Ramos (cell line): ENCODE data around the gene MYD88.

Experiments used
- in situ Hi-C: fragments of 300-500 bp; cut with MboI; formaldehyde crosslinking; loops from one replicate; pipeline ENCODE4 v1.14.3; 2022; ENCODE audit warnings: low sequenced_read_pairs; ENCODE audit not compliant: unreplicated experiment

The MYD88 gene

DNA sequence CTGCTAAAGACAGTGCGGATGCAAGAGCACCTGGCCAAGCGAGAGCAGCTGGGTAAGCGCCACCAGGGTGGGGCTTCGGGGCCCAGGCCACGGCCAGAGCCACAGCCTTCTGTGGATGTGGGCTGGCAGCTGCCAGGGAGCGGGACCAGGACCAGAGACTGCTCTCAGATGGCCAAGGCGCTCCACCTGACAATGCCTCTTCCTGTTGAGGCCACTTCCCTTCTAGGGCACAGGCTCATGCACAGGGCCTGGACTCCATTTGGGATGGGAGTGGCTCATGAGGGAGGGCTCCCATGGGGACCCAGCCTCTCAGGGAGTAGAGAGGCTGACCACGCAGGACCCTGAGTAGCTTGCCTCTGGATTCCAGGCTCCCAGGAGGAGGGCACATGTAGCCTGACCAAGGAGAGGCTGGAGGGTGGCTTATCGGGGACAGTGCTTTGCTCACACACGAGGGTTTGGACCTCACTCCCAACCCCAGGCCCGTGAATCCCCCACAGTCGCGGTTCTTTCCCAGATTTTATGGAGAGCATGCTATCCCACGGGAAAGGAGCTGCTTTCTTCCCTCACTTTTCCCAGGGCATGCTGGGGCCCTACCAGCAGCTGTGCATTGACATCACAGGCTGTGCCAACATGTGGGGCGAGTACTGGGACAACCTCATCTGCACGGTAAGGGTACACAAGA is 26.6 kb upstream of the MYD88 start:
- in situ Hi-C loops = no loop called here

DNA sequence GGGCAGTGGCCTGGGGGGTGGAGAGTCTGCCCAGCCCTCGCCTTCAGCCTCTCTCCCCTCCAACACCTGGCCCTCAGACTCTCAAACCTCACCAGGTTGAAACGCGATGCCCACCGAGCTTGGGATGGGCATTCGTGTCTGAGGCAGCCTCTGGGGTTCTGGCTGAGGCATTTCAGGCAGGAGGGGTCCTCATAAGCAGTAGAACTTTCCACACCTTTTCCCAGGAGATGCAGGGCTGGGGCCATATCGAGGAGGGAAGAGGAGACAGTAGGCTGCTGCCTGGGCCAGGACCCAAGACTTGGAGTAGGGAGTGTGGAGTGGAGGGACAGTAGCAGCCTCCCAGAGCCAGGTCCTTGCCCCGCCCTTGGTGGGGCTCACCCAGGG is 26.1 kb upstream of the MYD88 start:
- in situ Hi-C loops = no loop called here

DNA sequence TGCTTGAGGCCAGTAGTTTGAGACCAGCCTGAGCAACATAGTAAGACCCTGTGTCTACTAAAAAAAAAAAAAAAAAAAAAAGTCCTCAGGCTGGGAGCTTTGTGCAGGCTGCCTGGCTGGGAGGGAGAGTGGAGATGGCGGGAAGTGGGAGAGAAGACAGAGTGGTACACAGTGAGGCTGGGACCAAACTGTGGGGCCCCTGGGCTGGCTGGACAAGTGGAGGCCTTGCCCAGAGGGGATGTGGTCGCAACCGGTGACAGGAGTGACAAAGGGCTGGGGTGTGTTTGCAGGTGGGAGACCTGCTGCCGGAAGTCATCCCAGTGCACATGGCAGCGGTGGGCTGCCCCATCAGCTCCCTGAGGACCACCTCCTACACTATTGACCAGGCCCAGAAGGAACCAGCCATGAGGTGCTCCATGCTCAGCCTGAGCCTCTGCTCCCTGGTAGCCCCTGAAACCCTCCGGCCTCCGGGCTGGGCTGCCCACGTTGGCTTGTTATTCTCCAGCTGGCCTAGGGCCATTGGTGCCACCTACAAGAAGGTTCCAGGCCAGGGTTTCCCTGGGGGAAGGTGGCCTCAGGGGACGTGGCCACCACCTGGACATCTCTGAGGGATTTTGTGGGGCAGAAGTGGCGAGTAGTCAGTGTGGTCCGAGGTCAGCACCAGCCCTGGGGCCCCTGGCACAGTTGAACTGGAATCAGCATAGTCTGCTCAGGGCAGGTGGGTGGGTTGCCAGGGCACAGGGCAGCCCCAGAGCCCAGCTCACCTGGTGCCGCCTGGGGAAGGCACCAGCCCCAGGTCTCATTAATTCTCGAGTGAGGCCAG is 24.2 kb upstream of the MYD88 start:
- in situ Hi-C loops = no loop called here

DNA sequence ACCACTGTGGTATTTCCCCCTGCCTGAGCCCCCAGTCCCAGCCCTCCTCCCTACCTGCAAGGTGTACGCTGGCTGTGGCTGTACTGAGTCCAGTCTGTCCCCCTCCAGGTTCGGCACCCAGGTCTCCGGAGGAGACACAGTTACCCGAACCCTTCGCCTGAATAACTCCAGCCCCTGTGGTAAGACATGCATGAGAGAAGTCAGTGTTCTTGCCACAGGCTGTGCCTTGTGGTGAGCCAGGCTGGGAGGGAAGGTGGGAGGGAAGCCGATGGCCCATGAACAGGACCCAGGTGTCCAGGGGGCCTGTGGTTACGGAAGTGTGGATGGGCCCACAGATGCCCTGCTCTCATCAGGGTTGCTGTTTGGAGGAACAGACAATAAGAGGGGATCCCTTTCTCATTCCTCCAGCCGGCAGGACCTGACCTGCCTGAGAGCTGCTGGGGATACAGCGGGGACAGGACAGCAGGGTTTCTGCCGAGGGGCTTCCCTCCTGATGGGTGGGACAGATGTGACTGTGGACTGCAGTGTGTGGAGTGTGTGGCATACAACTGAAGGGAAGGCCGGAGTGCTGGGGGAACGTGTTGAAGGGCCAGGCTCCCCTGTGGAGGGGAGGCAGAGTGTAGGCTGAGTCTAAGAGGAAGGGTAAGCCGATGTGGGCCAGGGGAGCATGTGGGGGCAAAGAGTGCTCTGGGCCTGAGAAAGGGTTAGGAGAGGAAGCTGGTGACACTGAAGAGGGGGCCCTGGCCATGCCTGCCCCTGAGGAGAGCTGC is 23.4 kb upstream of the MYD88 start:
- in situ Hi-C loops = loop anchor here (5.0 kb wide), 1 partner anchor 367 kb away; no protein-coding TSS in a partner anchor

DNA sequence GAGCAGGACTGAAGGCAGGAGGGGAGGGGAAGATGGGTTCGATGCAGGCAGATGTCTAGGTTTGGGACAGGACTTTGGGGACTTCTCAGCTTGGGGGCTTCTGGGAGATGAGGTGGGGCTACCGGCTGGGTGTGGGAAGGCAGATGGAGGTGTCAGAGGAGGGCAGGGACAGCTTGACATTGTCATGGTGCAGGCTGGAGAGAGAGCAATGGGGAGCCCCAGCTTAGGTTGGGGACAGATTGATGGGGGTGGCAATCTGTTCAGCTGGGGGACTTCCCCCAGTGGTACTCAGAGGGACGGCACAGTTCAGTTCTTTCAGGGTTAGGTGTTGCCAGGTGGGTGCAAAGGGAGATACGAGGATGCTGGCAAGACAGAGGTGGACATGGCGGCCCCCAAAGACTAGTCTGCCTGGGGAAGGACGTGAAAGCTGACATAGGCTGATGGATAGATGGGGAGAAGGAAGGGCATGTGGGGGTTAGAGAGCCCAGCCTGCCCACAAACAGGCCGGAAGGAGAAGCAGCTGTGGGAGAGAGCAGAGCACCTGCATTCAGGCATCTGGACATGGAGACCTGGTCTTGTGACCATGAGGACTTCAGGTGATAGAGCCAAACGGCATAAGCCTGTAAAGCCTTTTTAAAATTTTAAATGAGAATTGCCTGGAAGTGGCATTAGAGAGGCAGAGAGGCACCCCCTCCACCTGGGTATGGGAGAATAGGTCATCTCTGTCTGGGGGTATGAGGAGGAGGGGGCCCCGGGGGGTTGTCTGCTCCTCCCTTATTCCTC is 22.6 kb upstream of the MYD88 start:
- in situ Hi-C loops = loop anchor here (5.0 kb wide), 1 partner anchor 366 kb away; no protein-coding TSS in a partner anchor

DNA sequence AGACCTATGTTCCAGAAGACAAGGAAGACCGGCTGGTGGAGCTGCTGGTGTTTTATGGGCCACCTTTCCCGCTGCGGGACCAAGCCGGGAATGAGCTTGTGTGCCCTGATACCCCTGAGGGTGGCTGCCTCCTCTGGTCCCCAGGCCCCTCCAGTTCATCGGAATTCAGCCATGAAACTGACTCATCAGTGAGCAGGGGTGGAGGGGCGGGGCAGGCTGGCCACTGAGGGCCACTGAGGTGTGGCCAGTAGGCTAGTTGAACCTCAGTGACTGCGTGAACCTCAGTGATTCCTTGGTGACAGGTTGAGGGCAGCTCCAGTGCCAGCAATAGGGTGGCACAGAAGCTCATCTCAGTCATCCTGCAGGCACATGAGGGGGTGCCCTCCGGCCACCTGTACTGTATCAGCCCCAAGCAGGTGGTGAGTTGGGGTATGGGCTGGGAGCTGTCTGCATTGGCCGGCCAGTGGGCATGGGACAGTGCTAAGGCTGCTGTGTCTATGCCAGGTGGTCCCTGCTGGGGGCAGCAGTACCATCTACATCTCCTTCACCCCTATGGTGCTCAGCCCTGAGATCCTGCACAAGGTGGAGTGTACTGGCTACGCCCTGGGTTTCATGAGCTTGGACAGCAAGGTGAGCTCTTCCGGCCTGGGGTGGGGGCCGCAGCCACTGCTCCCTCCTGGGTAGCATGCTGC is 21.8 kb upstream of the MYD88 start:
- in situ Hi-C loops = loop anchor here (5.0 kb wide), 1 partner anchor 366 kb away; no protein-coding TSS in a partner anchor

DNA sequence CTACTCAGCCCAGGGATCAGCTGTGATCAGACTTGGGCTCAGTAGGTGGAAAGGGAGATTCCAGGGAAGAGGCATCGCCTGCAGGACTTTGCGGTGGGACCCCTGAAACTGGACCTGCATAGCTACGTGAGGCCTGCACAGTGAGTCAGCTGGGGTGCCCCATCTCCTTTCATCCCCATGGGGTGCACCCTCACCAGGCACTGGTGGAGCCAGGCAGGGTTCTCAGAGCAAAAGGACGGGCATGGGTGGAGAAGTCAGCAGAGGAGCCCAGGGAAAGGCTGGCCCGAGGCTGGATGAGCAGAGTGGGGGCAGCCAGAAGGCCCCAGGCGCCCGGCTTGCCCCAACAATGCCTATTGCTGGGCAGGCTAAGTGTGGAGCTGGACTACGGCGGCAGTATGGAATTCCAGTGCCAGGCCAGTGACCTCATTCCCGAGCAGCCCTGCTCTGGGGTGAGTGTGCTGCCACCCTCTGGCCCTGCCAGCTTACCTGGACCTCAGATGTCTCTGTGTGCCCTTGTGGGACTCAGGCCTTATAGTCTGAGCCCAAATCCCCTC is 21.2 kb upstream of the MYD88 start:
- in situ Hi-C loops = loop anchor here (5.0 kb wide), 1 partner anchor 365 kb away; no protein-coding TSS in a partner anchor

DNA sequence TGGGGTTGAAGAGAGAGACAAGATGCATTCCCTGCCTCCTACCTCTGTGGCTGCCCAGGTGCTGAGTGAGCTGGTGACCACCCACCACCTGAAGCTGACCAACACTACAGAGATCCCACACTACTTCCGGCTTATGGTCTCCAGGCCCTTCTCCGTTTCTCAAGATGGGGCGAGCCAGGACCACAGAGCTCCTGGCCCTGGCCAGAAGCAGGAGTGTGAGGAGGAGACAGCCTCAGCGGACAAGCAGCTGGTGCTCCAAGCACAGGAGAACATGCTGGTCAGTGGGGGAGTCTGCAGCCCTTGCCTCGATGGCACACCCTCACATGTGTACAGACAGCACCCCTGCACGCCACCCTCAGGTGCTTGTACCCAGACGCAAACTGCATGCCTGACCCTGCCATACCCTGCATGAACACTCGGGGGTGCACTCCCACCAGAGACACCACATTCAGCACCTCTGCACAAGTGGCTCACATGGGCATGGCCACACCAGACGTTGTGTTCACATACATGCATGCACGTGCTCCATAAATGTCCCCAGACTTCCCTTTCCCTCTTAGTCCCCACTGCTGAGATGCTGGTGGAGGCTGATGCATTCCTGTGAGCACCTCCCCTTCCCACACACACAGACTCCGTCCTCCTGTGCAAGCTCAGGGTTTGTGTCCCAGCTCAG is 20.6 kb upstream of the MYD88 start:
- in situ Hi-C loops = loop anchor here (5.0 kb wide), 1 partner anchor 364 kb away; no protein-coding TSS in a partner anchor

DNA sequence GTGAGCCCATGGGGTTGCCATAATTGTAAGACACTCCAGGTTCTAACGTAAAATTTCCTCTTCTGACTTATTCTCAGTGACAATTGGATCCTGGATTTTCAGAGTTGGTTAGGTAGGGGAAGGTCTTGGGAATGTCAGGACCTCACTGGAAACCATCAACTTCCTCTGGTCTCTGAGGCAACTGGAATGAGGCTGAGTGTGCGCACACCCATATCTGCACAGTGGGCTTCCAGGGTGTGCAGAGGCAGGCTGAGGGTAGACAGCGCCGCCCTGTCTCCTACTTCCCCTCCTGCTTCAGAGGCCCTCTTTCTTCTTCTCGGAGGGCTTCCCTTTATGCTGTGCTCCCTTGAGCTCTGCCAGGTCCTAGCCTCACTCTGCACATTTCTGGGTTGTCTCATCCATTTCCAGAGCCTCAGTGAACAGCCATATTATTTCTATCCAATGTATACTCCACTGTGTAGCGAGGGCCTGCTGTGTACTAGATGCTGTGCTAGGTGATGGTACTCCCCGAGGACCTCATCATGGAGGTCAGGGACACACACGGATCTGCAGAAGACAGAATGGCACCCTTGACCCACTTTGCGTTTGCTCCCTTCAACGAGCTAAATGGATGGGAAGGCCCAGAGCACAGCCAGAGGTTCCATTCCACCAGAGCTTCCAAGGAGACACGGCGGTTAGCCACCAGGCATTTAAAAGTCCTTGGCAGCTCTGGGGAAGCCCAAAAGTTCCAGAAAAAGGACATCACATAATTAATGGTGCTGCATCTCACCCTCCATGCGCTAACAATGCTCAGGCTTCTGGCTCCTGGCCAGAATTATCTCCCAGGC is 19.8 kb upstream of the MYD88 start:
- in situ Hi-C loops = loop anchor here (5.0 kb wide), 1 partner anchor 364 kb away; no protein-coding TSS in a partner anchor

DNA sequence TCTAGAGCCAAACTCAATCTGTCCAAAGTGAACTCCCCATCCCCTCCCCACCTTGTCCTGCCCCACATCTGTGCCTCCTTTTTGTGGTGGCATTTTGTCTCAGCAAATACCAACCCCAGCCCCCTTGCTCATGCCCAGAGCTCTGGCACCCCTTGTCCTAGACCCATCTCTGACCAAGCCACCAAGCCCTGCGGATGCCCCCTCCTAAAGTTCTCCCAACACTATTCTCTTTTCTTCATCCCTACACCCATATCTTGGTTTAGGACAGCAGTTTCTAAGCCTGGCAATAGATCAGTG is 19.3 kb upstream of the MYD88 start:
- in situ Hi-C loops = loop anchor here (5.0 kb wide), 1 partner anchor 363 kb away; no protein-coding TSS in a partner anchor

DNA sequence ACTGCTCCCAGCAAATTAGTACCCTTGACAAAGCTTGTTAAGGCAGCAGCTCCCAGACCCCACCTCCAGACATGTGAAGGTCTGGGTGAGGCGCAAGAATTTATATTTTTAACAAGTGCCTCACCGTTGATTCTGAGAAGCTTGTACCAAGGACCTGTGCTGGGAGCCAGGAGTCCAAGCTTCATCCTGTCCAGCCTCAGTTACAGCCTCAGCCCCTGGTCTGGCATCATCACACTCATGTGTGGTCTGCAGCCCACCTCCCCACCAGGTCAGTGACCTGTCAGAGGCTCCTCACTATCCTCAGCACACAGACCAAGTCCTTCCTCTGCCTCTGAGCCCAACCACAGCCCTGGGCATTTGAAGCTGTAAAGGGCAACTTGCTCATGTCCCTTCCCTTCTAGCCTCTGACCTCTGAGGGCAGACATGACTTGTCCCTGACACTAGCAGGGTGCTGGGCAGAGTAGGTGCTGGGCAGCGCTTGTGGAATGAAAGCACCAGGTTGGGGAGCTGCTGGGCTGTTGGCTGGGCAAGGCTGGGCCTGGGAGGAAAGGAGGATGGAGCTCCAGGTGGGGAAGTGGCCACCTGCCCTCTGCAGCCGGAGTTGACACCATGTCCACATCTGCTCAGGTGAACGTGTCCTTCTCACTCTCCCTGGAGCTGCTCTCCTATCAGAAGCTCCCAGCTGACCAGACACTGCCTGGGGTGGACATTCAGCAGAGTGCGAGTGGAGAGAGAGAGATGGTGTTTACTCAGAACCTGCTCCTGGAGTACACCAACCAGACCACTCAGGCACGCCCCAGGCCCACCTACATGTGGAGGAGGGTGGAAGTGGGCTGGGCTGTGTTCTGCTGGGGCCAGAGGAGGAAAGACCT is 18.4 kb upstream of the MYD88 start:
- in situ Hi-C loops = loop anchor here (5.0 kb wide), 1 partner anchor 362 kb away; no protein-coding TSS in a partner anchor

DNA sequence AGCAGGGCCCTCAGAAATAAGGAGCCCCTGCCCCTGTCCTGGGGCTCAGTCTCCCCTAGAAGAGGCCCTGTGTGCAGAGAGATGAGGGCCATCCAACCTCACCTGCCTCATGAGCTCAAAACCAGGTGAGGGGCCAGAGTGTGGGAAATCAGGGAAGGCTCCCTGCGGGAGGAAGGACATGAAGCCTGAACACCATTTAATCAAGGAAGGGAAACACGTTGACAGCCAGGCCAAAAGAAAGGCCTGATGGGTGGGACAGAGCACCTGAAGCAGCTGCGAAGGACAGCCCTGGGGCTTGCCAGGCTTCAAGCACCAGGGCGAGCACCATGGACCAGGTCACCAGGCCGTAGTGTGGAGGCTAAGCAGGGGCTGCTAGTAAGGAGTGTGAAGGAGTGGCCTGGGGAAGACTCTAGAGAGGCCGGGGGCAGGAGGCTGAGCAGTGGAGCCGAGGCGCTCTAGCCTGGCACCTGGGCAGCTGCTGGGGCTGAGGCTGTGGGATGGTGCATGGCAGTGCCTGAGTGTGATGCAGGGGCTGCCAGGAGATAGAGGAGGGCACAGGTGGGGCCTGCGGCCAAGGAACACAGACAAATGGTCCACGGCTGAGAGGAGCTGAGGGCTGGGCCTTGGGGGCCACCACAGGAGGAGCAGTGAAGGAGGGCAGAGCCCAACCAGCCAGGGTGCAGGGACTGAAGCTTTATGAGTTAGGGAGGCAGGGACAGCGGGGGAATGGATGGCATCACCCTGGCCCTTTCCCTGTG is 17.6 kb upstream of the MYD88 start:
- in situ Hi-C loops = no loop called here

DNA sequence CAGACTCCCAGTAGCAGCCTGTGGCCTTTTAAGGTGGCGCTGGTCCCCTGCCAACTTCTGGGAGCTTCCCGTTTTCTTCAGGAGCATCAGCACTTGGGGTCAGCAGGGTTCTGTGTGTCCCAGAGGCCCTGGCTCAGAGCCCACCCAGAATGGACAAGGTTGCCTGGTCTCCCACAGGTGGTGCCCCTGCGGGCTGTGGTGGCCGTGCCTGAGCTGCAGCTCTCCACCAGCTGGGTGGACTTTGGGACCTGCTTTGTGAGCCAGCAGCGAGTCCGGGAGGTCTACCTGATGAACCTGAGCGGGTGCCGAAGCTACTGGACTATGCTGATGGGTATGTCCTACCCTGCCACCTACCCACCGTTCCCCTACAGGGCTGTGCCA is 17.0 kb upstream of the MYD88 start:
- in situ Hi-C loops = no loop called here

DNA sequence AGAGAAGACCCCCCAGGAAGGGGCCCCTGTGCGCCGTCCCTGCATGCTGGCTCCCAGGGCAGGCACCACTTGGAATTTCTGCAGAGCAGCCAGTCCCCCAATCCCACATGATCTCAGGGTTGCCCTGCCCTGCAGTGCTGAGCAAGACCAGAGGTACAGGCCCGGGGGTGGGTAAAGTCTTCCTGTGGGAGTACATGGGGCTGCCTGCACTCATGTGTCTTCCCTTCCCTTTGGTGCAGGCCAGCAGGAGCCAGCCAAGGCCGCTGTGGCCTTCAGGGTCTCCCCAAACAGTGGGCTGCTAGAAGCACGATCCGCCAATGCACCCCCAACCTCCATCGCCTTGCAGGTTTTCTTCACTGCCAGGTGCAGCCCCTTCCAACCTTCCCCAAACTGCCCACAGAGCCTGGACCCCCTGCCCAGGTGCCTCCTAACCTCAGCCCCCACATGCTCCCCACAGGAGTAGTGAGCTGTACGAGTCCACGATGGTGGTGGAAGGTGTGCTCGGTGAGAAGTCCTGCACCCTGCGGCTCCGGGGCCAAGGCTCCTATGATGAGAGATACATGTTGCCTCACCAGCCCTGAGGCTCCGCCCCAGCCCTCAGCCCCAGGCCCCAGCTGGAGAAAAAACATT is 16.5 kb upstream of the MYD88 start:
- in situ Hi-C loops = no loop called here

DNA sequence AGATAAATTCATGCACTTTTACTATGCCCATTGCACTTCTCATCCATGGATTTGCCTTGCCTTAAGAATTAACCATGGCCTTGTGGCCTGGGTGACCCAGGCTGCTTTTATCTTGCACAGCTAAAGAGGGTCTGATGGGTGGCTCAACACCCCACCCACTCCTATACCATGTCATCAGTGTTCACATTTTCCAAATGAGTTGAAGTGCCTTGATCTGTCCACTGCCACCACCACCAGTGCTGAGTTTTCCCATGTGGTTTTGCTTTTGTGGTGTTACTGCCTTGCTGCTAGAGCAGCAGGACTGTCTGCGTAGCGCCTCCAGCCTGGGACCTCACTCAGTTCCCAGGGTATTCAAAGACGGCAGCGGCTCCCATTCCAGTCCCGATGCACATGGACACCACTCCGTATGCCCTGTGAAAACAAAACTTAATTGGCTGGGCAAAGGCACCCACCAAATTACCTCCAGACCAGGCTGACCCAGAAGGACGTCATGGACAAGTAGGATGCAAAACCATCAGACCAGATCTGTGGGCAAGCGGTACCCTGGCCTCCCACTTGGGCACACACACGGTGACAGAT is 15.7 kb upstream of the MYD88 start:
- in situ Hi-C loops = no loop called here
